GM12873 (cell line): ENCODE data around the gene ROR2.

Experiments
- CTCF ChIP-seq: IDR thresholded peaks from 2 replicates; pipeline ENCODE4 v1.5.1; 2012; ENCODE audit warnings: low read depth, mild to moderate bottlenecking, moderate library complexity, low read length, control low read depth; ENCODE audit not compliant: insufficient read depth; ENCODE audit errors: missing control alignments

The ROR2 gene

GRCh38 chr9:91795598-91796241 is 154.3 kb downstream of the ROR2 start:
- TF ChIP-seq CTCF: no peak

GRCh38 chr9:91790917-91791316 is 159.1 kb downstream of the ROR2 start:
- no peak for TF ChIP-seq CTCF

- TF ChIP-seq CTCF: no peak
These were observed 160.1 kb downstream of the ROR2 start for GRCh38 chr9:91789941-91790340.

- TF ChIP-seq CTCF: no peak
These were observed 162.1 kb downstream of the ROR2 start for GRCh38 chr9:91787931-91788330.

- no peak for TF ChIP-seq CTCF
These were observed 163.7 kb downstream of the ROR2 start for GRCh38 chr9:91786132-91786896.

- no peak for TF ChIP-seq CTCF
These were observed 164.6 kb downstream of the ROR2 start for GRCh38 chr9:91785447-91785842.

GRCh38 chr9:91784673-91785446 is 165.2 kb downstream of the ROR2 start:
- TF ChIP-seq CTCF: no peak
